H9 (cell line): ENCODE measurements around the gene CPM. TPM values are rescaled to one million over a fixed set of nuclear protein-coding genes. Genes with fewer than 3 reads are reported as not detected.

ENCODE experiments used
- DNase-seq: peaks from one replicate; pipeline ENCODE4 v3.0.0-alpha.2; 2017
- H2AFZ ChIP-seq: one replicate; pipeline ENCODE4 v1.6.1; 2013; ENCODE audit warnings: mild to moderate bottlenecking, low read length, control low read depth, moderate library complexity
- H2AK5ac ChIP-seq: 2 replicates; pipeline ENCODE4 v1.6.1; 2013; ENCODE audit warnings: low read length, control low read depth, mixed read lengths; ENCODE audit not compliant: insufficient read length
- H2BK120ac ChIP-seq: one replicate; pipeline ENCODE4 v1.6.1; 2013; ENCODE audit warnings: low read depth, mild to moderate bottlenecking, low read length, control low read depth, inconsistent platforms; ENCODE audit not compliant: poor library complexity, severe bottlenecking
- H2BK12ac ChIP-seq: 2 replicates; pipeline ENCODE4 v1.6.1; 2013; ENCODE audit warnings: low read length, control low read depth, mixed read lengths, low read depth; ENCODE audit not compliant: insufficient read length
- H2BK15ac ChIP-seq: 2 replicates; pipeline ENCODE4 v1.6.1; 2013; ENCODE audit warnings: low read depth, low read length, control low read depth
- H2BK20ac ChIP-seq: one replicate; pipeline ENCODE4 v1.6.1; 2013; ENCODE audit warnings: low read depth, mild to moderate bottlenecking, low read length, control low read depth, inconsistent platforms; ENCODE audit not compliant: poor library complexity, severe bottlenecking
- H2BK5ac ChIP-seq: 2 replicates; pipeline ENCODE4 v1.6.1; 2013; ENCODE audit warnings: low read length, control low read depth, mixed read lengths; ENCODE audit not compliant: insufficient read length
- H3K14ac ChIP-seq: 2 replicates; pipeline ENCODE4 v1.6.1; 2013; ENCODE audit warnings: low read length, control low read depth; ENCODE audit not compliant: insufficient read depth
- H3K18ac ChIP-seq: 2 replicates; pipeline ENCODE4 v1.6.1; 2013; ENCODE audit warnings: low read depth, mild to moderate bottlenecking, mixed read lengths, low read length, control low read depth; ENCODE audit not compliant: insufficient read length
- H3K23ac ChIP-seq: 2 replicates; pipeline ENCODE4 v1.6.1; 2013; ENCODE audit warnings: low read length, control low read depth, mixed read lengths, low read depth; ENCODE audit not compliant: insufficient read length
- H3K23me2 ChIP-seq: 2 replicates; pipeline ENCODE4 v1.6.1; 2013; ENCODE audit warnings: low read depth, mild to moderate bottlenecking, mixed read lengths, low read length, control low read depth; ENCODE audit not compliant: insufficient read length, poor library complexity, severe bottlenecking
- H3K27ac ChIP-seq: 2 replicates; pipeline ENCODE4 v1.5.1; 2013; ENCODE audit warnings: low read length, control low read depth, mixed read lengths, low read depth; ENCODE audit not compliant: insufficient read length
- H3K27me3 ChIP-seq: 2 replicates; pipeline ENCODE4 v1.6.1; 2013; ENCODE audit warnings: low read length, control low read depth, inconsistent platforms; ENCODE audit not compliant: insufficient read depth
- H3K4ac ChIP-seq: 2 replicates; pipeline ENCODE4 v1.6.1; 2013; ENCODE audit warnings: low read depth, mild to moderate bottlenecking, control low read depth, inconsistent platforms, low read length, moderate library complexity
- H3K4me1 ChIP-seq: 2 replicates; pipeline ENCODE4 v1.6.1; 2013; ENCODE audit warnings: low read length, control low read depth, inconsistent platforms; ENCODE audit not compliant: insufficient read depth
- H3K4me2 ChIP-seq: 2 replicates; pipeline ENCODE4 v1.6.1; 2013; ENCODE audit warnings: low read length, control low read depth, mixed read lengths; ENCODE audit not compliant: insufficient read length, insufficient read depth
- H3K56ac ChIP-seq: 2 replicates; pipeline ENCODE4 v1.6.1; 2013; ENCODE audit warnings: low read depth, mild to moderate bottlenecking, mixed read lengths, low read length, control low read depth; ENCODE audit not compliant: insufficient read length
- H3K79me1 ChIP-seq: 2 replicates; pipeline ENCODE4 v1.6.1; 2013; ENCODE audit warnings: low read depth, mild to moderate bottlenecking, moderate library complexity, low read length, control low read depth, inconsistent platforms; ENCODE audit not compliant: insufficient read depth, poor library complexity, severe bottlenecking
- H3K79me2 ChIP-seq: 2 replicates; pipeline ENCODE4 v1.6.1; 2013; ENCODE audit warnings: low read length, control low read depth, inconsistent platforms; ENCODE audit not compliant: insufficient read depth
- H3K9ac ChIP-seq: 2 replicates; pipeline ENCODE4 v1.6.1; 2013; ENCODE audit warnings: low read length, control low read depth, mixed read lengths; ENCODE audit not compliant: insufficient read length; ENCODE audit errors: extremely low read depth
- H3K9me3 ChIP-seq: one replicate; pipeline ENCODE4 v1.6.1; 2013; ENCODE audit warnings: low read depth, low read length, inconsistent platforms; ENCODE audit not compliant: control insufficient read depth
- H3T11ph ChIP-seq: one replicate; pipeline ENCODE4 v1.6.1; 2013; ENCODE audit warnings: mild to moderate bottlenecking, low read length, control low read depth, inconsistent platforms
- H4K20me1 ChIP-seq: one replicate; pipeline ENCODE4 v1.6.1; 2013; ENCODE audit not compliant: control insufficient read depth, insufficient read length, insufficient read depth
- H4K5ac ChIP-seq: 2 replicates; pipeline ENCODE4 v1.6.1; 2013; ENCODE audit warnings: low read depth, mild to moderate bottlenecking, mixed read lengths, low read length, control low read depth; ENCODE audit not compliant: insufficient read length
- H4K8ac ChIP-seq: replicated peaks from 2 replicates; pipeline ENCODE4 v1.6.1; 2013; ENCODE audit warnings: low read length, control low read depth, mixed read lengths, low read depth; ENCODE audit not compliant: insufficient read length
- H4K91ac ChIP-seq: 2 replicates; pipeline ENCODE4 v1.6.1; 2013; ENCODE audit warnings: low read depth, mild to moderate bottlenecking, moderate library complexity, mixed read lengths, low read length, control low read depth; ENCODE audit not compliant: insufficient read length
- H3K27ac Mint-ChIP-seq, 3 experiments: 2 replicates in 2 of 3; 3 replicates in 1 of 3; pipeline ENCODE4 v1.8.0; 2020 to 2021; ENCODE audit warnings: mixed read lengths in 3 of 3, mild to moderate bottlenecking in 1 of 3, moderate library complexity in 1 of 3
- H3K27me3 Mint-ChIP-seq: 2 replicates; pipeline ENCODE4 v1.8.0; 2021; ENCODE audit warnings: low read depth, mild to moderate bottlenecking, moderate library complexity, mixed read lengths
- H3K36me3 Mint-ChIP-seq, 3 experiments: 2 replicates in 2 of 3; 3 replicates in 1 of 3; pipeline ENCODE4 v1.8.0; 2020 to 2021; ENCODE audit warnings: low read depth in 3 of 3, mixed read lengths in 3 of 3; ENCODE audit not compliant: insufficient read depth in 1 of 3
- H3K4me1 Mint-ChIP-seq, 2 experiments: 2 replicates each; pipeline ENCODE4 v1.8.0; 2020; ENCODE audit warnings: mixed read lengths in 2 of 2
- H3K4me3 Mint-ChIP-seq, 2 experiments: 2 replicates in 1 of 2; 3 replicates in 1 of 2; pipeline ENCODE4 v1.8.0; 2020 to 2021; ENCODE audit warnings: mild to moderate bottlenecking in 2 of 2, mixed read lengths in 2 of 2, moderate library complexity in 1 of 2
- H3K9me3 Mint-ChIP-seq, 2 experiments: 2 replicates in 1 of 2; 3 replicates in 1 of 2; pipeline ENCODE4 v1.8.0; 2020; ENCODE audit warnings: mild to moderate bottlenecking in 2 of 2, mixed read lengths in 2 of 2, moderate library complexity in 1 of 2
- CTCF ChIP-seq: fragments of 200-600 bp; sonication (generic); conservative IDR thresholded peaks from 3 replicates; pipeline ENCODE4 v1.8.0; 2021; ENCODE audit warnings: antibody characterized with exemption, mild to moderate bottlenecking
- WGBS: extraction: QIAGEN DNeasy Blood & Tissue Kit; methylation state at CpG from one replicate; pipeline ENCODE4 v1.1.7; 2013; ENCODE audit warnings: missing lambda C conversion rate, low lambda C conversion rate, mixed read lengths; ENCODE audit not compliant: insufficient read length; ENCODE audit errors: extremely low coverage; 5-methylcytosine and 5-hydroxymethylcytosine counted together
- total RNA-seq: library from RNA; stranded (reverse); gene quantifications from 2 replicates; pipeline ENCODE4 v1.2.1, GENCODE V29; 2021

The CPM gene
- total RNA-seq, 1 experiment from 2014 or later: 1.2 TPM

GRCh38 chr12:68905733-68906132, 27.2 kb downstream of the CPM start:
- no peaks in the 10 kb centered on the region for H3K23me2 ChIP-seq
- H2AFZ ChIP-seq: no peak overlapping the region
- H3K27me3 Mint-ChIP-seq: no peaks in the 10 kb centered on the region; the same call in 1 of the 2 replicates
- H3K27ac Mint-ChIP-seq: no peak overlapping the region
- H3K36me3 Mint-ChIP-seq: no peaks in the 10 kb centered on the region
- no peaks in the 10 kb centered on the region for H3K79me1 ChIP-seq
- H2AK5ac ChIP-seq: no peak overlapping the region
- no peak overlapping the region for H3K18ac ChIP-seq
- no peak overlapping the region for H2BK5ac ChIP-seq
- no peak overlapping the region for H4K5ac ChIP-seq
- H2BK12ac ChIP-seq: no peak overlapping the region
- no peak overlapping the region for H3T11ph ChIP-seq
- H4K8ac ChIP-seq: no peak overlapping the region
- H3K4ac ChIP-seq: no peak overlapping the region
- H3K4me1 ChIP-seq: no peaks in the 10 kb centered on the region
- no peaks in the 10 kb centered on the region for H3K9me3 ChIP-seq
- WGBS: no CpG with 5 or more reads among the region's 4 CpGs
- no peak overlapping the region for H3K27ac ChIP-seq
- H3K23ac ChIP-seq: no peak overlapping the region
- no peak overlapping the region for H3K4me2 ChIP-seq
- no peak overlapping the region for H3K4me3 Mint-ChIP-seq
- H3K9ac ChIP-seq: no peak overlapping the region
- H4K91ac ChIP-seq: no peak overlapping the region
- peaks cover 6 to 8% of the 10 kb centered on the region in 2 experiments for H3K4me1 Mint-ChIP-seq
- H2BK120ac ChIP-seq: no peak overlapping the region
- no peak for TF ChIP-seq CTCF
- no peak overlapping the region for H3K14ac ChIP-seq
- H2BK20ac ChIP-seq: no peak overlapping the region
- no peak overlapping the region for H2BK15ac ChIP-seq
- H4K20me1 ChIP-seq: no peaks in the 10 kb centered on the region
- no peak for DNase-seq
- no peaks in the 10 kb centered on the region; the same call in 1 of the 2 replicates for H3K79me2 ChIP-seq
- no peak overlapping the region for H3K56ac ChIP-seq
- no peaks in the 10 kb centered on the region; the same call in 1 of the 2 replicates for H3K27me3 ChIP-seq
- no peaks in the 10 kb centered on the region for H3K9me3 Mint-ChIP-seq
